Memory B cell (primary cell): ENCODE results near the gene RCHY1.
"Not testable (repeated sequence)": the region's sequence is repeated elsewhere in the genome, so short reads cannot be mapped to it uniquely, and the experiment has no call there.

Experiments used
- ATAC-seq: fragments of 150-1000 bp; cut with Tn5 transposase; 2 replicates; pipeline ENCODE4 v1.10.0; 2021; ENCODE audit warnings: low read depth, mild to moderate bottlenecking, moderate library complexity
- DNase-seq, 2 donors: peaks; one replicate each; pipeline ENCODE4 v3.0.0; 2022; ENCODE audit warnings: low spot score in 2 of 2
- H3K27ac Mint-ChIP-seq: one replicate; pipeline ENCODE4 v1.8.0; 2022; ENCODE audit warnings: mild to moderate bottlenecking, moderate library complexity, mixed read lengths
- H3K27me3 Mint-ChIP-seq: one replicate; pipeline ENCODE4 v1.8.0; 2022; ENCODE audit warnings: mixed read lengths
- H3K36me3 Mint-ChIP-seq: one replicate; pipeline ENCODE4 v1.8.0; 2022; ENCODE audit warnings: mild to moderate bottlenecking, mixed read lengths
- H3K4me1 Mint-ChIP-seq: one replicate; pipeline ENCODE4 v1.8.0; 2022; ENCODE audit warnings: mixed read lengths
- H3K4me3 Mint-ChIP-seq: one replicate; pipeline ENCODE4 v1.8.0; 2022; ENCODE audit warnings: mild to moderate bottlenecking, moderate library complexity, mixed read lengths
- H3K9me3 Mint-ChIP-seq: one replicate; pipeline ENCODE4 v1.8.0; 2022; ENCODE audit warnings: mixed read lengths

The RCHY1 gene

DNA sequence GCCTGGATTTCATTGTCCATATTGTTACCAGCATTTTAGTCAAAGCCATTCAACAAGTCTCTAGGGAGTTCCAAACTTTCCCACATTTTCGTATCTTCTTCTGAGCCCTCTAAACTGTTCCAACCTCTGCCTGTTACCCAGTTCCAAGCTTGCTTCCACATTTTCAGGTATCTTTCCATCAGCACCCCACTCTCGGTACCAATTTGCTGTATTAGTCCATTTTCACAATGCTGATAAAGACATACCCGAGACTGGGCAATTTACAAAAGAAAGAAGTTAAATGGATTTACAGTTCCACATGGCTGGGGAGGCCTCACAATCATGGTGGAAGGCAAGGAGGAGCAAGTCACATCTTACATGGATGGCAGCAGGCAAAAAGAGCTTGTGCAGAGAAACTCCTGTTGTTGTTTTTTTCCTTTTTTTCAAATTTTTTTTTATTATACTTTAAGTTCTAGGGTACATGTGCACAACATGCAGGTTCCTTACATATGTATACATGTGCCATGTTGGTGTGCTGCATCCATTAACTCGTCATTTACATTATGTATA is 19.2 kb upstream of the RCHY1 start:
- H3K4me3 Mint-ChIP-seq, H3K9me3 Mint-ChIP-seq, H3K27ac Mint-ChIP-seq, H3K4me1 Mint-ChIP-seq, ATAC-seq, H3K27me3 Mint-ChIP-seq, DNase-seq: not testable (repeated sequence)
- peaks cover 44% of the 10 kb centered on the region for H3K36me3 Mint-ChIP-seq

DNA sequence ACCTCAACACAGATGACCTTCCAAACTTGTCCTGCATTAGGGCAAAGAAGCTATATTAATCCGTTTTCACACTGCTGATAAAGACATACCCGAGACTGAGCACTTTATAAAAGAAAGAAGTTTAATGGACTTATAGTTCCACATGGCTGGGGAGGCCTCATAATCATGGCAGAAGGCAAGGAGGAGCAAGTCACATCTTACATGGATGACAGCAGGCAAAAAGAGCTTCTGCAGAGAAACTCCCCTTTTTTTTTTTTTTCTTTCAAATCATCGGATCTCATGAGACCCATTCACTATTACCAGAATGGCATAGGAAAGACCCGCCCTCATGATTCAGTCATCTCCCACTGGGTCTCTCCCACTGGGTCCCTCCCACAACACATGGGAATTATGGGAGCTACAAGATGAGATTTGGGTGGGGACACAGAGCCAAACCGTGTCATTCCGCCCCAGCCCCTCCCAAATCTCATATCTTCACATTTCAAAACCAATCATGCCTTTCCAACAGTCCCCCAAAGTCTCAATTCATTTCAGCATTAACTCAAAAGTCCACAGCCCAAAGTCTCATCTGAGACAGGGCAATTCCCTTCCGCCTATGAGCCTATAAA is 17.4 kb upstream of the RCHY1 start:
- not testable (repeated sequence) for H3K27ac Mint-ChIP-seq, H3K27me3 Mint-ChIP-seq, ATAC-seq, DNase-seq, H3K9me3 Mint-ChIP-seq, H3K4me1 Mint-ChIP-seq, H3K4me3 Mint-ChIP-seq
- H3K36me3 Mint-ChIP-seq, result peaks cover 45% of the 10 kb centered on the region

DNA sequence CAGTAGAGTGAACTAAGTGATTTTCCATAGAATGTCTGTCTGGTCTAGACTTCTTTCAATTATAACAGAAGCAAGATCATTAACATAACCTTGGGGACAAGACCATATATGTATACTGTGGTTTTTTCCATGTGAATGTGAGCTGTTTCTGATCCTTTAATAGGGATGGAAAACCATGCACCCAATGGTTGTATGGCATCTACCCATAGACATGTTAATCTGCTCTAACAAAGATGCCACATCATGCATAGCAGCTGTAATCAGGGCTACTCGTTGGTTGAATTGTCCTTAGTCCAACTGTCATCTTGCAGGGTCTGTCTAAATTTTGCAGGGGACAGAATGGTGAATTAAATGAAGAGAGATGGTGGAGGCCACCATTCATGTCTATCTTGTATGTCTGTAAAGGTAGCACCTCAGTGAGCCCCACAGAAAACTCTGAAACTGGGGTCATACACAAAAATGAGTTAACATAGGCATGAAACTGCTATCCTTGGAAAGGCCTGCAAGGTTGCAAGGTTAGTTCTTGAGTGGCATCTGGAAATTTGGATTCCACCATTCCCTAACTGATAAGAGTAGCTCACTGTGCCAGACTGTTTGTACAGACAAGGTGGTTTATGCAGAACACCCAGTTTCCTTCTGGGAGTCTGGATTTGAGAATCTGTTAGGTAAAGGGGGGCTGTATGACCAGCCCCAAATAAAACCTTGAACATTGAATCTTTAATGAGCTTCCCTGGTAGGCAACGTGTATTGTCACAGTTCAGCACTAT is 16.5 kb upstream of the RCHY1 start:
- H3K27me3 Mint-ChIP-seq, result no peaks in the 10 kb centered on the region
- H3K4me1 Mint-ChIP-seq, result peaks cover 3% of the 10 kb centered on the region
- no peak overlapping the region for H3K27ac Mint-ChIP-seq
- DNase-seq (no peak), ATAC-seq (no peak)
- peaks cover 49% of the 10 kb centered on the region for H3K36me3 Mint-ChIP-seq
- H3K9me3 Mint-ChIP-seq, result peaks cover 10% of the 10 kb centered on the region
- no peak overlapping the region for H3K4me3 Mint-ChIP-seq

DNA sequence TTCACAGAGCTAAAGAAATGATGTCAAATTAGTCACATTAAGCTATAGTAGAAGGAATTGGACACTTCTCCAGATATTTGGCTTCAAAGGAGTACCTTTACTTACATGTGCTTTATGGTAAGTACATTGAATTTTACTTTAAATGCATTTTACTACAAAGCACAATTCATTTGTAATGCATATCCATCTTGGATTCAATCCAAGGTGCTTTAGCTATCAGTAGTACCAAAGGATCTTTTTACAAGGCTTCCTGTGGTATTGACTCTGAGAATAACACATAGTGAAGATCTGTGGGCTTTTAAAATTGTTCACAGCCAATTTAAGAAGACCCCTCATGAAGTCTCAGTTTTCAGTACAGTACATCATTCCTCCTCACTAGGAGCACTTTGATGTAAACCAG is 13.3 kb upstream of the RCHY1 start:
- DNase-seq, result no peak
- Mint-ChIP-seq H3K27ac (no peak overlapping the region), H3K27me3 (no peaks in the 10 kb centered on the region), H3K4me1 (peaks cover 7% of the 10 kb centered on the region), H3K4me3 (no peak overlapping the region), H3K36me3 (peaks cover 59% of the 10 kb centered on the region), H3K9me3 (peaks cover 5% of the 10 kb centered on the region)
- no peak for ATAC-seq

DNA sequence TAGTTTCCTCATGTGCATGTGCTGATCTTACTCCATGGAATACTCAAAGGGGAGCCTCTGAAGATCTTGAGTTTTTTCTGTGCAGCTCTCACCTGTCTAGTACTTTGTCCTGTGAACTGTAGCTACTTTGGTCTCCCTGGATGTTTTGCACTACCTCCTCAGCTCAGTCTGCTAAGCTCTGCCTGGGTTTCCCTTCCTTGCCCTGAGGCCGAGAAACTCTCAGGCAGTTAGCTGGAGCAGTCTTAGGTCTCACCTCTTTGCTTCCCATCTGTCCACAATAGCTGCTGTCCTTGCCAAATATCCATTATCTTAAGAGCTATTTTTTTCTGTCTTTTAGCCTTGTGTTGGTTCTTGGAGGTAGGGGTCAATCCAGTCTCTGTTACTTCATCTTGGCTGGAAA is 11.7 kb upstream of the RCHY1 start:
- H3K27ac Mint-ChIP-seq, result peak overlapping the region; percentile 4
- peaks cover 46% of the 10 kb centered on the region for H3K36me3 Mint-ChIP-seq
- peaks cover 7% of the 10 kb centered on the region for H3K4me1 Mint-ChIP-seq
- H3K27me3 Mint-ChIP-seq, result no peaks in the 10 kb centered on the region
- H3K9me3 Mint-ChIP-seq, result peaks cover 2% of the 10 kb centered on the region
- DNase-seq (no peak), ATAC-seq (no peak)
- H3K4me3 Mint-ChIP-seq, result no peak overlapping the region

DNA sequence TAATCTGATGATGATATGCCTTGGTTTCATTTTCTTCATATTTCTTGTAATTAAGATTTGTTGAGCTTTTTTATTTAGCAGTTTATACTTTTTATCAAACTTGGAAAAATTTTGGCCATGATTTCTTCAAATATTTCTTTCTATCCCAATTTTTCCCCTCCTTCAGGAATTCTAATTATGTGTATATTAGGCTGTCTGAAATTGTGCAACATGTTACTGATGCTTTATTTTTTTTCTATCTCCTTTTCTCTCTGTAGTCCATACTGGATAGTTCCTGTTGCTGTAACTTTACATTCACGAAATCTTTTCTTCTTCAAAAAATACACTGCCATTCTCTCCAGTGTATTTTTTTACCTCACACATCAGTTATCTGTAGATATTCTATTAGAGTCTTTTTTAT is 10.9 kb upstream of the RCHY1 start:
- Mint-ChIP-seq H3K9me3 (no peaks in the 10 kb centered on the region), H3K4me1 (peaks cover 11% of the 10 kb centered on the region), H3K27me3 (no peaks in the 10 kb centered on the region), H3K27ac (no peak overlapping the region), H3K4me3 (no peak overlapping the region), H3K36me3 (peaks cover 45% of the 10 kb centered on the region)
- no peak for DNase-seq
- ATAC-seq, result no peak

DNA sequence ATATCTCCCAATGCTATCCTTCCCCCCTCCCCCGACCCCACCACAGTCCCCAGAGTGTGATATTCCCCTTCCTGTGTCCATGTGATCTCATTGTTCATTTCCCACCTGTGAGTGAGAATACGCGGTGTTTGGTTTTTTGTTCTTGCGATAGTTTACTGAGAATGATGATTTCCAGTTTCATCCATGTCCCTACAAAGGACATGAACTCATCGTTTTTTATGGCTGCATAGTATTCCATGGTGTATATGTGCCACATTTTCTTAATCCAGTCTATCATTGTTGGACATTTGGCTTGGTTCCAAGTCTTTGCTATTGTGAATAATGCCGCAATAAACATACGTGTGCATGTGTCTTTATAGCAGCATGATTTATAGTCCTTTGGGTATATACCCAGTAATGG is 5.2 kb upstream of the RCHY1 start:
- H3K9me3 Mint-ChIP-seq, H3K27me3 Mint-ChIP-seq, H3K4me3 Mint-ChIP-seq, H3K27ac Mint-ChIP-seq, DNase-seq, ATAC-seq: not testable (repeated sequence)
- peaks cover 16% of the 10 kb centered on the region for H3K4me1 Mint-ChIP-seq
- peaks cover 36% of the 10 kb centered on the region for H3K36me3 Mint-ChIP-seq

DNA sequence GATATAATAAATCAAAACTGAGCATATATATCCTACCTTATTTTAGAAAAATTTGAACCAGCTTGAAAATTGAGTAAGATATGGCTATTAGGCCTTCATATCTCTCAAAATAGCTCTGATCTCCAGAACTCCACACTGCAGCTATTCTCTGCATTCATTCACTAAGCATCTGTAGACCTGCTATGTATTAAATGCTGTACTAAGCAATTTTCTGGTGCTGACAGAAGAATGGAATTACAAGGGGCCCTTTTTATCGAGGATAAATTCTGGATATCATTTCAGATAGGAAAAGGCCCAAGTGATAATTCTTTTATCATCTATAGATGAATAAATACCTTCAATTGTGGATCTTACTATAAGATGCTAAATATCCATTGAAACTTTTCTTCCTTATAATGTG is 1.9 kb upstream of the RCHY1 start:
- no peak for ATAC-seq
- Mint-ChIP-seq H3K27me3 (no peaks in the 10 kb centered on the region), H3K36me3 (peaks cover 23% of the 10 kb centered on the region), H3K9me3 (no peaks in the 10 kb centered on the region), H3K27ac (no peak overlapping the region), H3K4me3 (no peak overlapping the region), H3K4me1 (peaks cover 23% of the 10 kb centered on the region)
- DNase-seq, result no peak

DNA sequence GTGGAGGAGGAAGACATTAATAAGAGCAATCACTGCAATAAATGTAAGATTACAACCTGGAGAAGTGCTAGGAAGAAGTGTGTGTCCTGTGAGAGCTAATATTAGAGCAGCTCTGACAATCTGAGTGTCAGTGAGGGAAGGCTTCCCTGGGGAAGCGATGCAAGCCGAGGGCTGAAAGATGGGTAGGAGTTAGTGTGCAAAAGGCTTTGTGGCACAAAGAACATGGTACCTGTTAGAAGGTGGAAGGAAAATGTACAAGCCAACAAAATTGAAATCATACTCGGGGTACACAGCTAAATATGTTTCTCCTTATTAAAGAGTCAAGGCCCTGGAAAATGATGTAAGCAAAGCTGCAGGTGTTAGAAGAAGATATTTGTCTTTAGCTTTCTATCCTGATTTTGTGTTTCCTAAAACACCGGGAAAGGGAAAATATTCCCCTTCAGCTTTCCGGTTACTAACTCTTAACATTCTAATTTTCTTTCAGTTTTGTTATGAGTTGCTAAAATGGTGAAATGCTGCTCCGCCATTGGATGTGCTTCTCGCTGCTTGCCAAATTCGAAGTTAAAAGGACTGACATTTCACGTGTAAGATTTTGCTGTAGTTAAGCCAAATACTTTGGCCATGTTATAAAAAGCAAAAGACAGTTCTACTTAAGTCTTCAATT is 878 bp upstream of the RCHY1 start:
- Mint-ChIP-seq H3K27me3 (no peaks in the 10 kb centered on the region), H3K36me3 (peaks cover 19% of the 10 kb centered on the region), H3K27ac (peak overlapping the region; percentile 96), H3K4me1 (peaks cover 27% of the 10 kb centered on the region), H3K9me3 (no peaks in the 10 kb centered on the region), H3K4me3 (peak overlapping the region; percentile 97)
- DNase-seq, result peak in 1 of 2 donors; percentile 5
- no peak for ATAC-seq

DNA sequence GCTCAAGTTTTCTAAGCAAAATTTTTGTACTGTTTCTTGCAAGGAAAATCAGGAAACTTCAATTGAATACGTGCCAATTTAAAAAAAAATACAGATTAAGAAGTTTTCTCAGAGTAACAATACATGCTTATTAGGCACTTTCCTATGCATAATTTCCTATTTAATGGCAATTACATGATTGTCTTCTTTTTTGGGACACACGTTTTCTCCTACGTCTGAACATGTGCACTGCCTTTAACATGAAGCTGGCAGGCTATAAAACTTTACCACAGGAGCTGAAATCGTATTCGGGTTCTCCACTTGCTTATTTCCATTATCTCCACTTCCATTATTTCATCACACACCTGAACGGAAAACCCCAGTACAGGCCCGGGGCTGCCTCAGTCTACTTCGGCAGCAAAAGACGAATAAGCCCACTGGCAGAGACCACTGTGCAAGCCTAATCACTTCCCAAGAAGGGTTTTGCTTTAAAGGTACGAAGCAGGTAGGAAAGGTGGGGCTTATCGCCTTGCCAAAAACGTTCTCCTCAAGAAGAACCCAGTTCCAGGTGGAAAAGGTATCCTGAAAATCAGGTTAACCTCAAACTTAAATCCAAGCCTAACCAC is 575 bp downstream of the RCHY1 start:
- Mint-ChIP-seq H3K27ac (peak overlapping the region; percentile 96), H3K27me3 (no peaks in the 10 kb centered on the region), H3K4me3 (peak overlapping the region; percentile 97), H3K36me3 (peaks cover 15% of the 10 kb centered on the region), H3K4me1 (peaks cover 32% of the 10 kb centered on the region), H3K9me3 (peaks cover 2% of the 10 kb centered on the region)
- ATAC-seq (no peak), DNase-seq (no peak)

DNA sequence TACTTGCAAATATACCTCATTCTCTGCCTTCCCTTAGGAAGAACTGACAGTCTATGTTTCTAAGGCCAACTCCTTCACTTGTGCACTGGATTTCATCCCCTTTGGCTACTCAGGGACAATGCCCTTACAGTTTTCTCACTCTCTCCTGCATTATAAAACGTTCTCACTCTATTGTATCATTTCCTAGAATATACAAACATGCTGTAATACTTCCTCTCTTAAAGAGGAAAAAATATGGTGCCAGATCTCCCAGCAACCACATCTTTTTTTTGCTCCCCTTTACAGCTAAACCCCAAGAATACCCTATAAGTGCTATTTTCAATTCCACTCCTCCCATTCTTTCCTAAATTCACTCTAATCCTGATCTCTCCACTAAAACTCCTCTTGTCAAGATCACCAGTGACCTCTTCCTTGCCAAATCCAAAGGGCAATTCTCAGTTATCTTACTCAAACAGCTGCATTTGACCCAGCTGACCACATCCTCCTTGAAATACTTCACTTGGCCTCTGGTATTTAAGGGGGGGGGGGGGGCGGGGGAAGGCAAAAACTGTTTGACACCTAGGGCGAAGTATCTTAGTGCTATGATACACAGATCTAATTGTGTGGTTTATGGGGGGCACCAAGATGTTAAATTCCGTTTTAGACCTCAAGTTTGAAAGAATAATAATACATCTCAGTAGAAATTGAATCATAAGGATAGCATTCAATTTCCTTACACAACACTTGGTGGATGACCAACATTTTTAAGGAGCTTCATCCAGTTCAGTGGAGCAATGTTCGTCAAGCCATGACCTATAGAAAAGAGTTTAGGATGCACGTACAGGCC is 1.6 kb downstream of the RCHY1 start:
- Mint-ChIP-seq H3K4me3 (peak overlapping the region; percentile 97), H3K9me3 (peaks cover 2% of the 10 kb centered on the region), H3K4me1 (peaks cover 32% of the 10 kb centered on the region), H3K27me3 (no peaks in the 10 kb centered on the region), H3K36me3 (peaks cover 12% of the 10 kb centered on the region), H3K27ac (peak overlapping the region; percentile 96)
- ATAC-seq (no peak), DNase-seq (no peak)

DNA sequence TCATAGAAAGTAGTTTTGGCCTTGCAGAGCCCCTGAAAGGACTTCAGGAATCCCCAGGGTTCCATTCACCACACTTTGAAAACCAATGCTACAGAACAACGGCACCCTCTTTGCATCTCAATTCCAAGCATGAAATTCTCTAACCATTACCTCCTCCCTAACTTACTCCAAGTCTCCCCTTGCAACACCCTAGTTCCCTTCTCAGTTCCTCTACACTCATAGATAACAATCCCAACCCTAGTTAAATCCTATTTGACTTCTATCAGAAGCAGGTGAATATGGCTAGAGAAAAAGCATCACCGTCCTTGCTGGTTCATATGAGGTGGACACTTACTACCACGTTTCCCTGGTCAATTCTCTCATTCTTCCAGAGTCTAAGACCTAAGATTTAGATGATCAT is 2.4 kb downstream of the RCHY1 start:
- Mint-ChIP-seq H3K9me3 (peaks cover 2% of the 10 kb centered on the region), H3K27me3 (no peaks in the 10 kb centered on the region), H3K4me1 (peaks cover 30% of the 10 kb centered on the region), H3K27ac (no peak overlapping the region), H3K36me3 (peaks cover 14% of the 10 kb centered on the region), H3K4me3 (no peak overlapping the region)
- ATAC-seq, result no peak
- no peak for DNase-seq

DNA sequence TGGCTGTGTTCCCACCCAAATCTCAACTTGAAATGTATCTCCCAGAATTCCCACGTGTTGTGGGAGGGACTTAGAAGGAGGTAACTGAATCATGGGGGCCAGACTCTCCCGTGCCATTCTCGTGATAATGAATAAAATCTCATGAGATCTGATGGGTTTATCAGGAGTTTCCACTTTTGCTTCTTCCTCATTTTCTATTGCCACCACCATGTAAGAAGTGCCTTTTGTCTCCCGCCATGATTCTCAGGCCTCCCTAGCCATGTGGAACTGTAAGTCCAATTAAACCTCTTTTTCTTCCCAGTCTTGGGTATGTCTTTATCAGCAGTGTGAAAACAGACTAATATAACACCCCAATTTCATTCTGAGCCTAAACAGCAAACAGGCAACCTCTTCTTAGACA is 4.6 kb downstream of the RCHY1 start:
- not testable (repeated sequence) for ATAC-seq, DNase-seq, H3K4me3 Mint-ChIP-seq, H3K9me3 Mint-ChIP-seq, H3K27me3 Mint-ChIP-seq
- Mint-ChIP-seq H3K36me3 (peaks cover 21% of the 10 kb centered on the region), H3K27ac (peak overlapping the region; percentile 26), H3K4me1 (peaks cover 26% of the 10 kb centered on the region)
